MM.1S (cell line): ENCODE measurements around the gene FAM50A.
A peak's percentile ranks its signal among the peaks of the same experiment; 100 is the strongest.

Experiments
- DNase-seq: peaks from one replicate; pipeline ENCODE4 v3.0.0-alpha.2; 2015
- H2AFZ ChIP-seq: fragments of 300-600 bp; sonication (generic); 2 replicates; pipeline ENCODE4 v1.6.0; 2016; ENCODE audit warnings: antibody characterized with exemption, low read length
- H3F3A ChIP-seq: fragments of 300-600 bp; sonication (generic); 2 replicates; pipeline ENCODE4 v1.6.1; 2016; ENCODE audit warnings: mild to moderate bottlenecking, antibody characterized with exemption, low read length, moderate library complexity, mixed read lengths; ENCODE audit not compliant: insufficient read depth
- H3K27ac ChIP-seq: fragments of 300-600 bp; sonication (generic); 2 replicates; pipeline ENCODE4 v1.5.1; 2016; ENCODE audit warnings: mild to moderate bottlenecking, low read length
- H3K27me3 ChIP-seq: fragments of 300-600 bp; sonication (generic); replicated peaks from 2 replicates; pipeline ENCODE4 v1.6.0; 2016; ENCODE audit warnings: low read length; ENCODE audit not compliant: insufficient read depth
- H3K36me3 ChIP-seq: fragments of 300-600 bp; sonication (generic); replicated peaks from 2 replicates; pipeline ENCODE4 v1.6.1; 2016; ENCODE audit warnings: mild to moderate bottlenecking, low read length, mixed read lengths; ENCODE audit not compliant: insufficient read depth
- H3K4me1 ChIP-seq: fragments of 300-600 bp; sonication (generic); 2 replicates; pipeline ENCODE4 v1.6.1; 2016; ENCODE audit warnings: low read length, mixed read lengths
- H3K4me2 ChIP-seq: fragments of 300-600 bp; sonication (generic); 2 replicates; pipeline ENCODE4 v1.6.0; 2016; ENCODE audit warnings: low read depth, low read length
- H3K4me3 ChIP-seq: fragments of 300-600 bp; sonication (generic); 2 replicates; pipeline ENCODE4 v1.5.1; 2016; ENCODE audit warnings: low read length, mixed read lengths
- H3K79me2 ChIP-seq: fragments of 300-600 bp; sonication (generic); 2 replicates; pipeline ENCODE4 v1.6.1; 2016; ENCODE audit warnings: mixed run types, low read length, mixed read lengths
- H3K9ac ChIP-seq: fragments of 300-600 bp; sonication (generic); 2 replicates; pipeline ENCODE4 v1.6.1; 2016; ENCODE audit warnings: low read length, mixed read lengths
- H3K9me2 ChIP-seq: fragments of 300-600 bp; sonication (generic); replicated peaks from 2 replicates; pipeline ENCODE4 v1.6.1; 2016; ENCODE audit warnings: mild to moderate bottlenecking, low read length, mixed read lengths; ENCODE audit not compliant: insufficient read depth
- H3K9me3 ChIP-seq: fragments of 300-600 bp; sonication (generic); replicated peaks from 2 replicates; pipeline ENCODE4 v1.6.1; 2016; ENCODE audit warnings: mild to moderate bottlenecking, low read length, mixed read lengths; ENCODE audit not compliant: insufficient read depth
- H4K20me1 ChIP-seq: fragments of 300-600 bp; sonication (generic); 2 replicates; pipeline ENCODE4 v1.6.1; 2016; ENCODE audit warnings: mild to moderate bottlenecking, low read length, moderate library complexity, mixed read lengths; ENCODE audit not compliant: insufficient read depth
- EZH2 ChIP-seq: fragments of 300-600 bp; sonication (generic); optimal IDR thresholded peaks from 2 replicates; pipeline ENCODE3; 2017; ENCODE audit warnings: low read depth, mild to moderate bottlenecking, antibody characterized with exemption, low read length, mixed read lengths
- EZH2phosphoT487 ChIP-seq: fragments of 300-600 bp; sonication (generic); IDR thresholded peaks from 2 replicates; pipeline ENCODE4 v1.6.1; 2018; ENCODE audit warnings: antibody characterized with exemption, low read length
- TF ChIP-seq, protein P1 (sequence below): fragments of 300-600 bp; sonication (generic); IDR thresholded peaks from 2 replicates; pipeline ENCODE4 v1.5.1; 2016; ENCODE audit warnings: antibody characterized with exemption, low read length, mixed read lengths

The FAM50A gene

DNA sequence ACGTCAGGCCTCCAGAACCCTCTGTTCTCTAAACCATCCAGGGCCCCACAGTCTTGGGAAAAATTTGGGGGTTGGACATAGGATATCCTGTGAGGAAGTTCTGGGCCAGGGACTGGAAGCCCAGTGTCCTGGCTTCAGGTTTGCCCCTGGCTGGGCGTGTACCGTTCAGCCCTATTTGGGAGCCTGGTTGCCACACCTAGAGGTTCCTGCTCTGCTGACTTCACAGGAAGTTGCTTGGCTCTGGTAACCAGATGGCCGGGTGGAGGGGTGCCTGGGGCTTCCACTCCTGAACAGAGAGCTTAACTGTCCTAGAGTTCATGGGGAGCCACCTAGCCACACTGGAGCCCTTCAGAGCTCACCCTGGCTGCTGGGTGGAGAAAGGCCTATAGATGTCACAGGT lies 31.5 kb upstream of the FAM50A start:
- DNase-seq, result peak; percentile 39
- peak overlapping the region; percentile 69; the same call in 1 of the 2 replicates for H3K27ac ChIP-seq
- H3K4me1 ChIP-seq, result peaks cover 6% of the 10 kb centered on the region; the same call in 1 of the 2 replicates
- H4K20me1 ChIP-seq, result no peaks in the 10 kb centered on the region
- H3K27me3 ChIP-seq, result no peaks in the 10 kb centered on the region
- H3K9me3 ChIP-seq, result no peaks in the 10 kb centered on the region
- peaks cover 12% of the 10 kb centered on the region; the same call in 1 of the 2 replicates for H3K79me2 ChIP-seq
- no peaks in the 10 kb centered on the region for H3K36me3 ChIP-seq
- H3K4me2 ChIP-seq, result peak overlapping the region; percentile 91; the same call in 1 of the 2 replicates
- H3F3A ChIP-seq, result peaks cover 10% of the 10 kb centered on the region; the same call in 1 of the 2 replicates
- H3K9me2 ChIP-seq, result no peaks in the 10 kb centered on the region
- H2AFZ ChIP-seq, result peak overlapping the region; percentile 53
- H3K4me3 ChIP-seq, result peak overlapping the region; percentile 76
- no peak for TF ChIP-seq EZH2
- H3K9ac ChIP-seq, result peak overlapping the region; percentile 80

GRCh38 chrX:154413142-154413541 lies 30.8 kb upstream of the FAM50A start:
- H3K27ac ChIP-seq, result peak overlapping the region; percentile 69; the same call in 1 of the 2 replicates
- no peak overlapping the region for H3K4me3 ChIP-seq
- H3K4me1 ChIP-seq, result peaks cover 6% of the 10 kb centered on the region; the same call in 1 of the 2 replicates
- H3K79me2 ChIP-seq, result peaks cover 12% of the 10 kb centered on the region; the same call in 1 of the 2 replicates
- peaks cover 10% of the 10 kb centered on the region; the same call in 1 of the 2 replicates for H3F3A ChIP-seq
- no peaks in the 10 kb centered on the region for H4K20me1 ChIP-seq
- no peaks in the 10 kb centered on the region for H3K9me2 ChIP-seq
- H3K27me3 ChIP-seq, result no peaks in the 10 kb centered on the region
- no peak overlapping the region for H2AFZ ChIP-seq
- no peak overlapping the region for H3K4me2 ChIP-seq
- no peak overlapping the region; the same call in 1 of the 2 replicates for H3K9ac ChIP-seq
- TF ChIP-seq EZH2phosphoT487 (no peak), EZH2 (no peak)
- TF ChIP-seq, protein P1, sequence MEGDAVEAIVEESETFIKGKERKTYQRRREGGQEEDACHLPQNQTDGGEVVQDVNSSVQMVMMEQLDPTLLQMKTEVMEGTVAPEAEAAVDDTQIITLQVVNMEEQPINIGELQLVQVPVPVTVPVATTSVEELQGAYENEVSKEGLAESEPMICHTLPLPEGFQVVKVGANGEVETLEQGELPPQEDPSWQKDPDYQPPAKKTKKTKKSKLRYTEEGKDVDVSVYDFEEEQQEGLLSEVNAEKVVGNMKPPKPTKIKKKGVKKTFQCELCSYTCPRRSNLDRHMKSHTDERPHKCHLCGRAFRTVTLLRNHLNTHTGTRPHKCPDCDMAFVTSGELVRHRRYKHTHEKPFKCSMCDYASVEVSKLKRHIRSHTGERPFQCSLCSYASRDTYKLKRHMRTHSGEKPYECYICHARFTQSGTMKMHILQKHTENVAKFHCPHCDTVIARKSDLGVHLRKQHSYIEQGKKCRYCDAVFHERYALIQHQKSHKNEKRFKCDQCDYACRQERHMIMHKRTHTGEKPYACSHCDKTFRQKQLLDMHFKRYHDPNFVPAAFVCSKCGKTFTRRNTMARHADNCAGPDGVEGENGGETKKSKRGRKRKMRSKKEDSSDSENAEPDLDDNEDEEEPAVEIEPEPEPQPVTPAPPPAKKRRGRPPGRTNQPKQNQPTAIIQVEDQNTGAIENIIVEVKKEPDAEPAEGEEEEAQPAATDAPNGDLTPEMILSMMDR, result no peak
- no peaks in the 10 kb centered on the region for H3K9me3 ChIP-seq
- H3K36me3 ChIP-seq, result no peaks in the 10 kb centered on the region
- DNase-seq, result no peak

GRCh38 chrX:154417157-154417556 lies 26.8 kb upstream of the FAM50A start:
- peaks cover 3% of the 10 kb centered on the region; the same call in 1 of the 2 replicates for H3F3A ChIP-seq
- DNase-seq, result no peak
- peaks cover 6% of the 10 kb centered on the region; the same call in 1 of the 2 replicates for H3K4me1 ChIP-seq
- H2AFZ ChIP-seq, result no peak overlapping the region
- no peak overlapping the region for H3K9ac ChIP-seq
- no peaks in the 10 kb centered on the region for H3K36me3 ChIP-seq
- no peaks in the 10 kb centered on the region for H3K27me3 ChIP-seq
- peaks cover 2% of the 10 kb centered on the region; the same call in 1 of the 2 replicates for H3K79me2 ChIP-seq
- no peak for TF ChIP-seq EZH2phosphoT487
- TF ChIP-seq EZH2, result no peak
- TF ChIP-seq, protein P1, result no peak
- H3K27ac ChIP-seq, result no peak overlapping the region
- H3K4me2 ChIP-seq, result no peak overlapping the region
- no peak overlapping the region for H3K4me3 ChIP-seq
- H3K9me2 ChIP-seq, result no peaks in the 10 kb centered on the region
- H3K9me3 ChIP-seq, result no peaks in the 10 kb centered on the region
- no peaks in the 10 kb centered on the region for H4K20me1 ChIP-seq

DNA sequence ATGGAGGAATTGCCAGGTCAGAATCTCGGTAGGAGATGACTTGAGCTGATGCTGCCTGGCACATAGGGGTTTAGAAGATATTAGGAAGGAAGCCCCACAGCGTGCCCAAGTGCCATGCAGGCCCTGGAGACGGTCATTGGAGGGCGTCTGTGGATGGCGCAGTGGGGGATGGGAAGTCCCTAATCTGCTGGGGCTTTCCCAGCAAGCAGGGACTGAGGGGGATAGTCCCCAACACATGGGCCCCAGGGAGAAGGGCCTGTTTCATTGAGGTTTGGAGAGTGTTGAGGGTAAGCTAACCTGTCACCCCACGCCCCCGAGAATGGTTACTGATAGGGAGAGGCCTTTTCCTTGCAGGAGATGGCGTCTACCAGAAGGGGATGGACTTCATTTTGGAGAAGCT lies 24.8 kb upstream of the FAM50A start:
- Histone ChIP-seq H3F3A (no peaks in the 10 kb centered on the region), H3K9me3 (no peaks in the 10 kb centered on the region), H3K4me1 (no peaks in the 10 kb centered on the region), H3K4me3 (no peak overlapping the region), H3K4me2 (no peak overlapping the region), H3K27ac (no peak overlapping the region), H3K36me3 (no peaks in the 10 kb centered on the region), H3K9me2 (no peaks in the 10 kb centered on the region), H4K20me1 (no peaks in the 10 kb centered on the region), H3K9ac (no peak overlapping the region), H3K27me3 (no peaks in the 10 kb centered on the region), H3K79me2 (no peaks in the 10 kb centered on the region), H2AFZ (no peak overlapping the region)
- DNase-seq, result no peak
- TF ChIP-seq EZH2phosphoT487, result no peak
- no peak for TF ChIP-seq EZH2
- TF ChIP-seq, protein P1, result no peak
